Activated CD4-positive, alpha-beta memory T cell treated with anti-CD3 and anti-CD28 coated beads, Interleukin-2, amount 10 ng/mL, durations not matched to agents 7 days and 5 days (primary cell): ENCODE measurements around the gene PIK3R1. TPM values are rescaled to one million over a fixed set of nuclear protein-coding genes. Genes with fewer than 3 reads are reported as not detected.
A peak's percentile ranks its signal among the peaks of the same experiment; 100 is the strongest.

Experiments
- CTCF ChIA-PET: fragments of 350-600 bp; sonication (Branson Sonifier 250); formaldehyde crosslinking; loops from one replicate; lab custom pipeline; 2021; ENCODE audit warnings: antibody characterized with exemption, inconsistent platforms; lab: Charles Lee
- POLR2A ChIA-PET: fragments of 350-600 bp; sonication (Branson Sonifier 250); formaldehyde crosslinking; loops from one replicate; lab custom pipeline; 2021; ENCODE audit warnings: antibody characterized with exemption; lab: Charles Lee
- DNase-seq: peaks from one replicate; pipeline ENCODE4 v3.0.0-alpha.2; 2020
- H3K27ac Mint-ChIP-seq: one replicate; pipeline ENCODE4 v1.8.0; 2021; ENCODE audit warnings: mild to moderate bottlenecking, mixed read lengths
- H3K27me3 Mint-ChIP-seq: one replicate; pipeline ENCODE4 v1.8.0; 2021; ENCODE audit warnings: mixed read lengths
- H3K36me3 Mint-ChIP-seq: one replicate; pipeline ENCODE4 v1.8.0; 2021; ENCODE audit warnings: low read depth, mixed read lengths
- H3K4me1 Mint-ChIP-seq: one replicate; pipeline ENCODE4 v1.8.0; 2021; ENCODE audit warnings: mixed read lengths
- H3K4me3 Mint-ChIP-seq: one replicate; pipeline ENCODE4 v1.8.0; 2021; ENCODE audit warnings: mild to moderate bottlenecking, mixed read lengths
- H3K9me3 Mint-ChIP-seq: one replicate; pipeline ENCODE4 v1.8.0; 2021; ENCODE audit warnings: mixed read lengths
- total RNA-seq, 2 experiments: library from RNA; stranded (reverse); gene quantifications; one replicate each; pipeline ENCODE4 v1.2.3, GENCODE V29; 2021

The PIK3R1 gene
- total RNA-seq, 2 experiments from 2014 or later: 83.1 to 86.4 TPM

- Mint-ChIP-seq H3K4me3 (no peak overlapping the region), H3K27me3 (no peaks in the 10 kb centered on the region), H3K36me3 (peaks cover 16% of the 10 kb centered on the region), H3K9me3 (no peaks in the 10 kb centered on the region), H3K4me1 (peaks cover 85% of the 10 kb centered on the region), H3K27ac (peak overlapping the region; percentile 2)
- ChIA-PET POLR2A (interaction anchor here (1.0 to 8.4 kb wide), 4 partner anchors 10 to 55 kb away, joined by 3 to 50 read pairs (median 18); partner anchors contain the start of gene PIK3R1), CTCF (interaction anchor here (1.1 to 5.4 kb wide), 9 partner anchors 9 to 1024 kb away, joined by 4 to 33 read pairs (median 10); partner anchors contain the start of gene PIK3R1)
- DNase-seq: no peak
These were observed 54.9 kb downstream of the PIK3R1 start for GRCh38 chr5:68270399-68270975.

DNA sequence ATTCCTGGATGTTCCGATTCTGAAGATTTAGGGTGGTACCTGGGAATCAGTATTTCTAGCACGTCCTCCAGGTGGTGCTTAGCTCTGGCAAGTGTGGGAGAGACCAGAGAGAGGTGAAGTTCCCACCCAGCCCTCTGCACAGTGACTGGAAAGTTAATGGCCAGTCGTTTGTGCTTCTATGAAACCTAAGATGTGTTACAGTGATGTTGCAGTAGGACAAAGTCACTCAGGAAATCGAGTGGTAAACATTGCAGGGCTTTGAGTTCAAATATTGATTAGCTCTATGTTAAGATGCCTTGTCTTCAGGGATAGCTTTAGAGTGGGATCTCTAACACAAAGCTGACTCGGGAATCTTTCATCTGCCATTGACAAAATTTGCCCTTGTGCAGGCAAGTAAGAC, 55.6 kb downstream of the PIK3R1 start:
- DNase-seq: no peak
- no peak overlapping the region for H3K4me3 Mint-ChIP-seq
- no peaks in the 10 kb centered on the region for H3K27me3 Mint-ChIP-seq
- no peak overlapping the region for H3K27ac Mint-ChIP-seq
- ChIA-PET POLR2A (interaction anchor here (0.7 to 8.4 kb wide), 5 partner anchors 9 to 55 kb away, joined by 3 to 50 read pairs (median 4); partner anchors contain the start of gene PIK3R1), CTCF (interaction anchor here (1.1 to 5.4 kb wide), 12 partner anchors 8 to 1025 kb away, joined by 4 to 33 read pairs (median 10); partner anchors contain the start of gene PIK3R1)
- peaks cover 18% of the 10 kb centered on the region for H3K36me3 Mint-ChIP-seq
- peaks cover 85% of the 10 kb centered on the region for H3K4me1 Mint-ChIP-seq
- H3K9me3 Mint-ChIP-seq: no peaks in the 10 kb centered on the region

DNA sequence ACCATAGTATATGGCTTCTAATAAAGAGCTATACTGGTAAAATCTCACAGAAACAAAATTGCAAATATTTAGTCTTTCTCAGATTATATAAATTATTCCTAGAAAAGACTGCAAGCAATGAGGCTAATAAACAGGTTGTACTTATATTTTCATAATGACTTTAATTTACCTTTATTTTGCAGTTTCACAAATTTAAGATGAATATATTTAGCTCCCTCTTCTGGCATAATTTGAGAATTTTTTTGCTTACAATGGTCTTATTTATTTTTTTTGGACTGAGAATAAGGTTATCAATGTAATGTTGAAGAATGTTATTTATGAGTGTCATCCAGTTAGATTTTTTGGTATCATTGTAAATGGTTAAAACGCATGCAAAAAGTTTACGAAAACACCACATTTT, 56.7 kb downstream of the PIK3R1 start:
- Mint-ChIP-seq H3K27ac (no peak overlapping the region), H3K9me3 (no peaks in the 10 kb centered on the region), H3K27me3 (no peaks in the 10 kb centered on the region), H3K36me3 (peaks cover 27% of the 10 kb centered on the region), H3K4me1 (peaks cover 84% of the 10 kb centered on the region), H3K4me3 (no peak overlapping the region)
- no peak for DNase-seq
- ChIA-PET CTCF (interaction anchor here (0.7 to 5.4 kb wide), 17 partner anchors 8 to 201 kb away, joined by 3 to 33 read pairs (median 4); partner anchors contain the start of gene PIK3R1), POLR2A (interaction anchor here (0.8 to 8.4 kb wide), 3 partner anchors 8 to 57 kb away, joined by 3 to 50 read pairs (median 32); partner anchors contain the start of gene PIK3R1)

GRCh38 chr5:68273717-68274409, 58.3 kb downstream of the PIK3R1 start:
- H3K9me3 Mint-ChIP-seq: no peaks in the 10 kb centered on the region
- H3K4me1 Mint-ChIP-seq: peaks cover 84% of the 10 kb centered on the region
- CTCF ChIA-PET: interaction anchor here (1.0 to 5.4 kb wide), 4 partner anchors 10 to 58 kb away, joined by 3 to 33 read pairs (median 7); partner anchors contain the start of gene PIK3R1
- POLR2A ChIA-PET: interaction anchor here (0.9 kb wide), 1 partner anchor 11 kb away, joined by 3 read pairs; no protein-coding TSS in a partner anchor
- H3K27ac Mint-ChIP-seq: peak overlapping the region; percentile 94
- no peak overlapping the region for H3K4me3 Mint-ChIP-seq
- peaks cover 38% of the 10 kb centered on the region for H3K36me3 Mint-ChIP-seq
- H3K27me3 Mint-ChIP-seq: no peaks in the 10 kb centered on the region
- DNase-seq: no peak

- Mint-ChIP-seq H3K4me1 (peaks cover 87% of the 10 kb centered on the region), H3K9me3 (no peaks in the 10 kb centered on the region), H3K4me3 (peak overlapping the region; percentile 45), H3K36me3 (peaks cover 50% of the 10 kb centered on the region), H3K27me3 (no peaks in the 10 kb centered on the region), H3K27ac (peak overlapping the region; percentile 94)
- DNase-seq: no peak
- POLR2A ChIA-PET: interaction anchor here (0.6 to 1.8 kb wide), 3 partner anchors 59 to 188 kb away, joined by 3 to 9 read pairs (median 3); partner anchors contain the start of gene PIK3R1
- CTCF ChIA-PET: interaction anchor here (0.5 to 2.0 kb wide), 3 partner anchors 9 to 742 kb away, joined by 3 to 12 read pairs (median 5); no protein-coding TSS in a partner anchor
These were observed 59.5 kb downstream of the PIK3R1 start for GRCh38 chr5:68274847-68275651.

DNA sequence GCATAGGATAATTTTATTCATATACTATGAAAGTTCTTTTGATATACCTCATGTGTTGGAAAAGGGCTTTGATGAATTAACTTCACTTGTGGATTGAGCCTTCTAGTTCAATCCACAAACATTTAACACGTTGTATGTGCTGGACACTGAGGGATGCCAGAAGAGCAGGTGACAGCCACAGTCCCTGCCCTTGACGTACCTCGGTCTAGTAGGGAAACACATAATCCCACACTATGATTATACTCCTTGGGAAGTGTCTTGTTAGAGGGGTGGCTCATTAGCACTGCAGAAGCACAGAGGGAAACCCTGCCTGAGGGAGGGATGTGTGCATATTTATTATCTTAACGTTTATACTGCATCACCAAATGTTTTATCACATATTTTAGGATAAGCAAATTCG, 61.2 kb downstream of the PIK3R1 start:
- CTCF ChIA-PET: interaction anchor here (1.4 to 2.0 kb wide), 2 partner anchors 10 to 61 kb away, joined by 4 to 12 read pairs; partner anchors contain the start of gene PIK3R1
- POLR2A ChIA-PET: interaction anchor here (1.8 kb wide), 1 partner anchor 61 kb away, joined by 9 read pairs; the partner anchor contains the start of gene PIK3R1
- H3K4me1 Mint-ChIP-seq: peaks cover 83% of the 10 kb centered on the region
- H3K27ac Mint-ChIP-seq: peak overlapping the region; percentile 45
- peaks cover 66% of the 10 kb centered on the region for H3K36me3 Mint-ChIP-seq
- H3K27me3 Mint-ChIP-seq: no peaks in the 10 kb centered on the region
- H3K9me3 Mint-ChIP-seq: no peaks in the 10 kb centered on the region
- DNase-seq: no peak
- no peak overlapping the region for H3K4me3 Mint-ChIP-seq

GRCh38 chr5:68277431-68277830, 61.9 kb downstream of the PIK3R1 start:
- POLR2A ChIA-PET: no interaction called here
- no peak for DNase-seq
- Mint-ChIP-seq H3K4me3 (no peak overlapping the region), H3K4me1 (peaks cover 88% of the 10 kb centered on the region), H3K36me3 (peaks cover 73% of the 10 kb centered on the region), H3K9me3 (no peaks in the 10 kb centered on the region), H3K27me3 (no peaks in the 10 kb centered on the region), H3K27ac (peak overlapping the region; percentile 1)
- CTCF ChIA-PET: no interaction called here

DNA sequence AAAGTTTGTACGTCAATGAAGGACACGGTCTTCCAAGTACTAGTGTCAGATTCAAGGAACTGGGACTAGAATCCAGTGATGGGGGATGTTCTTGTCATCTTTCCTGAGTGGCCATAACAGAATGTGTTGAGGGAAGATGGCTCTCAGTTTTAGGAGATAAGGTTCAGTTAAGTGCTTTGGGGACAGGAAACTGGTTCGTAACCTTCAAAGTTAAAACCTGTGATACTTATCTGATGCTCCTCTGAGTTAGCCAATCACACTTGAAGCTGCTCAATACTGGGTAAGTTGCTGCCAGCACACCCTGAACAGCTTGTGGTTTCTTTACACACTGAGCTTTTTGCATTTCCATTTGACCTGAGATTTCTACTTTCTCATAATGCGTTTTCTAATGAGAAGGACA, 64.4 kb downstream of the PIK3R1 start:
- Mint-ChIP-seq H3K9me3 (no peaks in the 10 kb centered on the region), H3K27ac (peak overlapping the region; percentile 94), H3K4me3 (peak overlapping the region; percentile 84), H3K36me3 (peaks cover 78% of the 10 kb centered on the region), H3K4me1 (peaks cover 89% of the 10 kb centered on the region), H3K27me3 (no peaks in the 10 kb centered on the region)
- POLR2A ChIA-PET: interaction anchor here (0.6 to 2.9 kb wide), 21 partner anchors 10 to 1118 kb away, joined by 3 to 51 read pairs (median 4); partner anchors contain the start of genes CENPH and PIK3R1
- CTCF ChIA-PET: interaction anchor here (0.6 to 3.2 kb wide), 15 partner anchors 8 to 814 kb away, joined by 3 to 30 read pairs (median 3); partner anchors contain the start of genes PIK3R1 and SLC30A5
- peak; percentile 62 for DNase-seq

DNA sequence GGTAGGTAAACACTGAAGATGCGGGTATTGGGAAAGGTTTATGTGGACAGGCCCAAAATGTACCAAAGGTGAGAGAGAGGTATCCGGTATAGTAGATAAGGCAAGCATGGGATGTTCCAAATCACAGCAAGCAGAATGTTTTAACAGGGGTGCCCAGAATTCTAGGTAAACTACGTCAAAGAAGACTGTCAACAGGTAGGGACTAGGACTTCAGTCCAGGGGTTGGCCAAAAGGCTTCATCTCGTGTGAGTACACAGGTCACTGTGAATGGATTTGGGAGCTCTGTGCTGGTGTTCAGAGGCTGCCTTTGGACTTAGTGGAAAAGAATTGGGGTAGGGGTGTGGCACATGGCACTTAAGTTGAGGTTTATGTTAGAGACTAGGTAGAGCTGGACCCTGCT, 66.4 kb downstream of the PIK3R1 start:
- ChIA-PET POLR2A (interaction anchor here (2.8 to 2.9 kb wide), 2 partner anchors 12 to 66 kb away, joined by 32 to 51 read pairs; partner anchors contain the start of gene PIK3R1), CTCF (interaction anchor here (3.2 kb wide), 1 partner anchor 11 kb away, joined by 30 read pairs; no protein-coding TSS in a partner anchor)
- Mint-ChIP-seq H3K36me3 (peaks cover 75% of the 10 kb centered on the region), H3K27me3 (no peaks in the 10 kb centered on the region), H3K9me3 (no peaks in the 10 kb centered on the region), H3K27ac (peak overlapping the region; percentile 94), H3K4me1 (peaks cover 90% of the 10 kb centered on the region), H3K4me3 (peak overlapping the region; percentile 84)
- DNase-seq: no peak

DNA sequence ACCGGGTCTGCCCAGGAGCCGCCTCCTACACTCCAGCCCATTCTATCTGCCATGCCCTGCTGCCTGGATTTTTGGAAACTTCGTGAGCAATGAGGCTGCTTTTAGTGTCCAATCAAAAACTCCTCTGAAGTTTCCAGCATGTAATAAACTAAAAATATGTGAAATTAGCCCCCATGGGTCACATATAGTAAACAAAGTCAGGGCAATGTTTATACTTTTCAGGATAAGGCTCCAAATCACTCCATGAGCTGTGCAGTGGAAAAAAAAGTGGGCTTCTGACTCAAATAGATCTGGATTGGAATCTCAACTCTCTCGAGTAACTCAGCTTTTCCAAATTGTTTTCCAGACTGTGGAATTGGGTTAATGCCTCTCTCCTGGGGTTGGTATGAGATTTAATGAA, 68.2 kb downstream of the PIK3R1 start:
- peaks cover 72% of the 10 kb centered on the region for H3K36me3 Mint-ChIP-seq
- H3K9me3 Mint-ChIP-seq: no peaks in the 10 kb centered on the region
- H3K27me3 Mint-ChIP-seq: no peaks in the 10 kb centered on the region
- H3K27ac Mint-ChIP-seq: peak overlapping the region; percentile 47
- DNase-seq: no peak
- ChIA-PET CTCF (interaction anchor here (1.2 to 2.0 kb wide), 3 partner anchors 12 to 134 kb away, joined by 4 to 10 read pairs (median 4); no protein-coding TSS in a partner anchor), POLR2A (no interaction called here)
- peak overlapping the region; percentile 24 for H3K4me3 Mint-ChIP-seq
- peaks cover 91% of the 10 kb centered on the region for H3K4me1 Mint-ChIP-seq

- Mint-ChIP-seq H3K4me3 (peak overlapping the region; percentile 48), H3K9me3 (no peaks in the 10 kb centered on the region), H3K27me3 (no peaks in the 10 kb centered on the region), H3K27ac (peak overlapping the region; percentile 62), H3K4me1 (peaks cover 92% of the 10 kb centered on the region), H3K36me3 (peaks cover 71% of the 10 kb centered on the region)
- CTCF ChIA-PET: interaction anchor here (0.9 to 3.5 kb wide), 11 partner anchors 9 to 1122 kb away, joined by 3 to 41 read pairs (median 7); no protein-coding TSS in a partner anchor
- POLR2A ChIA-PET: interaction anchor here (0.9 to 1.8 kb wide), 4 partner anchors 12 to 176 kb away, joined by 3 to 10 read pairs (median 6); partner anchors contain the start of gene PIK3R1
- no peak for DNase-seq
These were observed 69.7 kb downstream of the PIK3R1 start for GRCh38 chr5:68285075-68285840.
